HL-60/S4 (cell line): ENCODE data around the gene CRYGS.
"Not testable (repeated sequence)": the region's sequence is repeated elsewhere in the genome, so short reads cannot be mapped to it uniquely, and the experiment has no call there.

Source experiments
- in situ Hi-C: fragments of 300-500 bp; cut with MboI; formaldehyde crosslinking; loops from 2 replicates; pipeline ENCODE4 v1.14.3; 2022; ENCODE audit warnings: low sequenced_read_pairs

CRYGS gene

DNA sequence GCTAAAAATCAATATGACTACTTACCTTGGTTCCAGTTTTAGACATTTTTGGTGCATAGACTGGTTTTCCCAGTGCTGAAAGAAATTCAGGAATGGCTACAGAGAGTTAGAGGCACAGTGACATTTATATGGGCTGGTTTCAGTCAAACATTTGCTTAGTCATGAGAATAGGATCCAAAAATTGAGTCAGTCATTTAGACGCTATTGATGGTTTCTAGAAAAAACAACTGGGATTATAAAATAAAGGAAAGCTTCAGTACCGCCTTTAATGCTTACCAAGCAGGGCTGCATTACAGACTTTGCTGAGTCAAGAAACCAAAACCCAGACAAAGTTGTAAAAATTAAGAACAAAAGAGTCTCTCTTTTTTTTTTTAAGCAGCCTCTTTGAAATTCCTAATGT is at the start of gene CRYGS:
Gene CRYGS, minus strand, starts transcription at position 100 of the 400 bp plus-strand sequence. Its CDS starts 54 bp downstream, at position 46.
- in situ Hi-C loops = no loop called here

DNA sequence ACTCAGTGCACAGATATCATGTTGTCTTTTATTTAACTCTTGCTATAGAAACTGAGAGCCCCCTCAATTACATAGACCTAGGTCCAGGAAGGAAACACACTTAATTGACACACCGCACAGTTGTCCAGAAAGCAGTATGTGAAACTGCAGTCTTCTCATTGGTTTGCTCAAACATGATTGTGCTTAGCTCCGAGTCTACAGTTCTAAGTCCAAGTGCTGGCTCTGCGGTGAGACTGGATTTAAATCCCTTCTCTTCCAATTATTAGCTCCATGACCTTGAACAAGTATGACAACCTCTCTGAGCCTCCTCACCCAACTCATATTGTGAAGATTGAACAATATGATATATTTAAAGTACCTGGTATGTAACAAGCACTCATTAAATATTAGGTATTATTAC is 49.7 kb upstream of the CRYGS start:
- in situ Hi-C loops = no loop called here

DNA sequence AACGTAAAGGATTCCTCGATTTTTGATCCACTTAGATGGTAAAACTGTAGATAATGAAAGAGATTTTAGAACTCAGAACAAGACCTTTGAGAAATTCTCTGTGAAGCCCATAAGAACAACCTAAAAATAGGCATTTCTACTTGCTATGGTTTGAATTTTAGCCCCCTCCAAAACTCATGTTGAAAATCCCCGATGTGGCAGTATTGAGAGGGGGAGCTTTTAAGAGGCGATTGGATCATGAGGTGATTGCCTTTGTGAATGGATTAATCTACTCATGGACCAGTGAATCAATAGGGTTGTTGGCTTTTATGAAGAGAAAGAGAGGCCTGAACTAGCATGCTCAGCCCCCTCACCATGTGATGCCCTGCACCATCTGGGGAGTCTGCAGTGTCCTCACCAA is 48.5 kb upstream of the CRYGS start:
- in situ Hi-C loops = no loop called here

DNA sequence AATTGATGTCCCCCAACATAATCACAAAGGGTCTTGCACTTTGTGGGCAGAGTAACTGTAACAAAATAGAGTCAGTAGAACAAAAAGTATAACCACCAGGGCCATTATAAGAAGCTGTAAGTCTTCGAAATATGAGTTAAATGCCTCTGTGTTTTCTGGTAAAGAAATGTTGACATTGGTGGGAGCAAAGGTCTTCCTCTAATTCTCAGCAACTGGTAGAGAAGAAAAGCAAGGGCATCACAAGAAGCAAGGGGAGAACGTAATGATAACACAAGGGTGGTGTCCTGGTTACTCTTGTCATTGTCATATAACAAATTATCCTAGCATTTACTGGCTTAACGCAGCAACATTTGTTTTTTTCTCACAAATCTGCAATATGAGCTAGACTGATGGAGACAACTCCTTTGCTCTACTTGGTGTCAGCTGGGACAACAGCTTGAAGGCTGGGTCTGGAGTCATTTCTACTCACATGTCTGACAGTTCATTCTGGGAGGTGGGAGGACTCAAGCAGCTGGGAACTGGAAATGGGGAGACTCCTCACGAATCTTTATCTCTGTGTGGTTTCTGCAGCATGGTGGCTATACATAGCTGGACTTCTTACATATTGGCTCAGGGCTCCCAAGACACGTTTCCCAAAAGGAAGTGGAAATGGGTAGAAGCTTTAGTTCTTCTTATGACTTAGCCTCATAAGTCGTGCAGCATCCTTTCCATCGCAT is 46.6 kb upstream of the CRYGS start:
- in situ Hi-C loops = no loop called here

DNA sequence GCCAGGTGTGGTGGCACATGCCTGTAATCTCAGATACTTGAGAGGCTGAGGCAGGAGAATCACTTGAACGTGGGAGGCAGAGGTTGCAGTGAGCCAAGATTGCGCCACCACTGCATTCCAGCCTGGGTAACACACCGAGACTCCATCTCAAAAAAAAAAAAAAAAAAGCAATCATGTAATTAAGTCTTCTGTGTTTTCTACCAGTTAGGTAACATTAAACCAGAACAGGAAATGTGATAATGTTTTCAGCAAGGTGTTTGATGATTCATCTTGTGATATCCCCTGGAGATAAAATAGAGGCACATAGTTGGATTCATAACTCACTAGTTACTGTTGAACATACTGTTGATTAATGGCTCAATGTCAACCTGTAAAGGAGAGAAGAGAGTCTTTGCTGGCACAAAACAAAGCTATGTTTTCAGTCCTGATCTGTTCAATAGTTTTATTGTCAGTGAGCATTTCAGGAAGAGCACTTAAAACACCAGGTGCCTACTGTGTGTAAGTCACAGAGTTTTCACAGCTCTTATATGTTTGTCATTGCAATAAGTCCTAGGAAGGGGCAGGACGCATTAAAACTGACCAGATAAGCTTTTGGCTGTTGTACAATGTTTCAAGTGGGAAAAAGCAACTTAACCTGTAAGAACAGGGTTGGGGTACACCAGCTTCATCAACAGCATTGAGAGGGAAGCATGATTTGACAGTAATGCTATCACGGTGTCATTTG is 45.8 kb upstream of the CRYGS start:
- in situ Hi-C loops = no loop called here

DNA sequence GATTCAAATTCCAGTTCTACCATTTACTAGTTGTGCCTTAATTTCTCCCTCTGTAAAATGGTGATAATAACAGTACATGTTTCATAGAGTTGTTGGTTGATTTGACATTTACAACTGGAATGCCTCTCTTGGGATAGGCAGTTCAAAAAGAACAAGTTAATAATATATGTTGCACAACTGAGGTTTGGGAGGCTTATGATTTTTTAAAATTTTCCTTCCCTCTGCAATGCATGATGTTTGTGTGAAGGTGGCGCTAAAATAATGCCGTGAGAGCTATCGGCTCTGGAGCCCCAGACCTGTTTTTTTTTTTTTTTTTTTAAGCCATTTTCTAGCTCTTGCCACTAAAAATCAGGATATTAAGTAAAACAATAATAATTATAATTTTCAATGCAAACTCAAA is 44.9 kb upstream of the CRYGS start:
- in situ Hi-C loops = no loop called here

DNA sequence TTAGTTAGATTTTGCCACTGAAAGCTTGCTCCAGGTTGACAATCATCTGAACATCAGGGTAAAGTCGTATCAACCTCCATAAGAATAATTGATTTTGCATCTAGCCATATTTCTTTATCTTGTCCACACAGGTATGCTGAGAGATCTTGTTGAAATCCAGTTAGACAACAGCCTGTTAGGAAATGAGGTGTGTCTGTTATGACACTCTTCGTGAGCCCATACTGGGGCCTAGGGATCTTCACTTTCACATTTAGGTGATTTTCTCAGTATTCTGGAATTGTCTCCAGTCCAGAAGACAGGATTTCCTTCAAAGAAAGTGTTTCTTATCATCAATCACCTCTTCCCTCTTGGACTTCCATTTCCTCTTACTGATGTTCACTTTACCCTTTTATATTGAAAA is 44.5 kb upstream of the CRYGS start:
- in situ Hi-C loops = no loop called here

DNA sequence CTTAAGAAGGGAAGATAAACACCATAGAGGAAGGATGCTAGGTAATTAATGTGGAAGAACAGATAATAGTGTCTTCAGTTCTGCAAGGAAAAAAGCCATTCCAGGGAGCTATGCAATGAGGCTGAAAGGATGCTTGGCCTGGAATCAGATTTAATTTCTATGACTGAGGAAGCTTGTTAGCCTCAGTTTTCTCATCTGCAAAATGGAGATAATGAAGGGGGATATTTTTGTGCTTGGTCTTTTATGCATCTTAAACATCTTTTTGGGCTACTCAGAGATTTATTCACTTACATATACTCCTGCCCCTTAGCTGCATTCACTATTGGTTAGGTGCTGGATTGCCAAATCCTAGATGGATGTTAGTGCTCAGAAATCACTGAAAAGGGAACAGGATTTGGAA is 43.0 kb upstream of the CRYGS start:
- in situ Hi-C loops = no loop called here

DNA sequence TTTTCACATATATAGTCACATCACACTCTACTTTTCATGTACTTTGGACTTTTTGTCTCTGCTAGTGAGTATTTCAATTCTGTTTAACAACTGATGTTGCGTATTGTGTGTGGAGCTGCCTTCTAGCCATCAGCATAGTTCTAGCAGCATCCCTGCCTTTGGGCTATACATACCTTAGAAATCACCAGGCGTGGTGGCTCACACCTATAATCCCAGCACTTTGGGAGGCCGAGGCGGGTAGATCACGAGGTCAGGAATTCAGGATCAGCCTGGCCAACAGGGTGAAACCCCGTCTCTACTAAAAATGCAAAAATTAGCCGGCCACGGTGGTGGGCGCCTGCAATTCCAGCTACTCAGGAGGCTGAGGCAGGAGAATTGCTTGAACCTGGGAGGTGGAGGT is 42.1 kb upstream of the CRYGS start:
- in situ Hi-C loops = not testable (repeated sequence)

DNA sequence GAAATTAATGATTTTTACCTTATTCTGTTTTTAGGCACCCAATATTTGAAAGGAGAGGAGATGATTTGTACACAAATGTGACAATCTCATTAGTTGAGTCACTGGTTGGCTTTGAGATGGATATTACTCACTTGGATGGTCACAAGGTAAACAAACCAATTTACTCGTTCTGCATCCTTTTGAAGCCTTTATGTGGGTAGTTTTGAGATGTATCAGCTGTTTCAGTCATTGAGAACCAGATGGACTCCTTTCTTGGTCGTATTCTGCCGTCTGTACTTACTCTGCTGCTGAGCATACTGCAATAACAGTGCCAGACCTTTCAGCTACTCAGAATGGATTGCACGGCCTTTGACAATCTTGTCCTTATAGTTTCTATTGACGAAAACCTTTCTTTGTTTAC is 39.7 kb upstream of the CRYGS start:
- in situ Hi-C loops = no loop called here

DNA sequence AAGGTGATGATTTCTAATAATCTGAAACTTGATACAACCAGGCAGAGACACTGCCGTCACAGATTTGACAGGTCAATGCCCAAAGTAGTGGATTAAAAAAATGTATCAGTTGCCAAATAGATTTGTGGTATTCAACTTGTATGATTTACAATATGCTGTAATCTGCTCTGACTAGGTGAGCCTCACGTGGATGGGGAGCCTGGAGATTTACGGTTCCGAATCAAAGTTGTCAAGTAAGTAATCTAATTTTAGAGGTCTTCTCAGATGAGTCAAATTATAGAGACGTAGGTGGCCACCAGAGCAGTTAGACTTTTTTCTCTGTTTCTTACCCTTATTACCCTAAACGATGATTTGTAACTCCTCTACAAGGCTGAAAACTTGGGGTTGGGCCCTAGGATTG is 38.4 kb upstream of the CRYGS start:
- in situ Hi-C loops = no loop called here

DNA sequence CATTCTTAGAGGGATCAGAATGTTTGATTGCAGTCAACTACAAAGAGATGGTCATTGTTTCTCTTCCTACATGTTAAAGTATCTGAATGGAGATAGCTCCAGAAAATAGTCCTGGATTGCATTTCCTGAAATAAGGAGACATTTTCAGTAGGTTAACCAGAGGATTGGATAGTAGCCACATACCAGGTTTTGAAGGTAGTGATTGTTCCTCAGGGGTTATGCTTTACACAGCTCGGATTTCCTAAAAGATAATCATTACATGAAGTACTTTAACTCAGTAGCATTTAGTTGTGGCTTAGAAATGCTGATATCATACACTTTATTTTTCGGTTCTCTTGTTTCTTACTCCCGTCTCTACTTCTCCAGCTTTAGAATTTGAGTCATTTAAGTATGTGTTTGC is 36.6 kb upstream of the CRYGS start:
- in situ Hi-C loops = no loop called here

DNA sequence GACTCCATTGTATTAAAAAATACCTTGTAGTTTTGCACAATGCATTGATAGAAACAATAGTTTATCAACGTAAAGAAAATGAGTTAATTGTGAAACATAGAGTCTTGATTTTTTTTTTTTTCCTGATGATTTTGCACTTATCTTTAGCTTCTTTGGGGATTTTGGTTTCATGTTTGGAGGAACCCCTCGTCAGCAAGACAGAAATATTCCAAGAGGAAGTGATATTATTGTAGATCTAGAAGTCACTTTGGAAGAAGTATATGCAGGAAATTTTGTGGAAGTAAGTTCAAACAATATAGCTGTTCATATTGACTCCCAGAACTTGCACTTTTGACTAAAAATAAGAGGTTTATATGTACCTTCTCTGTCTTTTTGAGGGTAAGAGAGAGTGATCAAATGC is 33.3 kb upstream of the CRYGS start:
- in situ Hi-C loops = no loop called here

DNA sequence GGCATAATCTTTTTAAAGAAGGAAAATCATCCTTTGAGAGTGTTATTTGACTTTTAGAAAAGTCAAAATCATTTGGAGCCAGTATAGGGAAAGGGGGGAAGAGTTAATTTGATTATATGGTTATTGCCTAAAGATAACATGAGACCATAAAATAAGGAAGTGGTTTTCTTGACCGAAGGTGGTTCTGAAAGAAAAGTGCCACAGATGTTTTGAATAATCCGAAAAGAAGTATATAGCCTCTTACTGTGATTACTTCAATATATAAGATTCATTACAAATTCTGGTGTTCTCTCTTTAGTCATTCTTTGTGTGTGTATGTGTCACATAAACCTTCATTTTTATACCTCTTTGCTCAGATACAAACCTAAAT is 27.4 kb upstream of the CRYGS start:
- in situ Hi-C loops = no loop called here

DNA sequence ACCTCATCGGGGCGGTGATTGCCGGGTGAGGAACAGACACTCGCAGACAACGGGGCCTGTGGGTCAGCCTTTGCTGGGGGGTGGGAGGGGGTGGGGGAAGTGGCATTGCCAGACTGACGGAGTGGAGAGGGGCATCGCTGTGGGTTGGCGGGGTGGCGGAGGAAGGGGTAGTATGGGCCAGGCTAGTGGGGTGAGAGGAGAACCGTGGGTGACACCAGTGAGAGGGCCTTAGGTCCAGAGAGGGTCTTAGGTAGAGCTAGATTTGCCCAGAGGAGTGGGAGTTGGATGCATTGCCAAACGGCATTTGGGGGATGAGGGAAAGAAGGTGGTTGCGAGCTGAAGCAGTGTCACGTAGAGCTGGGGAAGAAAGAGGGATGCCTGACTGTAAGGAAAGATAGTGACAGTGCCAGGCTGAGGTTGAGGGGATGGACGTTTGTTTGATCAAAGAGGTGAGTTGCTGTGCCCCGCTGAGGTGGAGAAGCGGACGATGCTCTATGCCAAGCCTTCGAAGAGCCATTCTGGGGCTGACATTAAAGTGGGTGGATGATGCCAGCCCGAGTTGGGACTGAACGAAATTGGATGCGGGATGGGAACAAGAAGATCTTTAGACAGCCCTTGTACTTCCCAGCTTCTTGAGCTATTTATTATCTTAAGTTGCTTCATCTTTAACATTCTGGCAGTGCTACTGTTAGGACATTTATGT is 26.9 kb upstream of the CRYGS start:
- in situ Hi-C loops = no loop called here

DNA sequence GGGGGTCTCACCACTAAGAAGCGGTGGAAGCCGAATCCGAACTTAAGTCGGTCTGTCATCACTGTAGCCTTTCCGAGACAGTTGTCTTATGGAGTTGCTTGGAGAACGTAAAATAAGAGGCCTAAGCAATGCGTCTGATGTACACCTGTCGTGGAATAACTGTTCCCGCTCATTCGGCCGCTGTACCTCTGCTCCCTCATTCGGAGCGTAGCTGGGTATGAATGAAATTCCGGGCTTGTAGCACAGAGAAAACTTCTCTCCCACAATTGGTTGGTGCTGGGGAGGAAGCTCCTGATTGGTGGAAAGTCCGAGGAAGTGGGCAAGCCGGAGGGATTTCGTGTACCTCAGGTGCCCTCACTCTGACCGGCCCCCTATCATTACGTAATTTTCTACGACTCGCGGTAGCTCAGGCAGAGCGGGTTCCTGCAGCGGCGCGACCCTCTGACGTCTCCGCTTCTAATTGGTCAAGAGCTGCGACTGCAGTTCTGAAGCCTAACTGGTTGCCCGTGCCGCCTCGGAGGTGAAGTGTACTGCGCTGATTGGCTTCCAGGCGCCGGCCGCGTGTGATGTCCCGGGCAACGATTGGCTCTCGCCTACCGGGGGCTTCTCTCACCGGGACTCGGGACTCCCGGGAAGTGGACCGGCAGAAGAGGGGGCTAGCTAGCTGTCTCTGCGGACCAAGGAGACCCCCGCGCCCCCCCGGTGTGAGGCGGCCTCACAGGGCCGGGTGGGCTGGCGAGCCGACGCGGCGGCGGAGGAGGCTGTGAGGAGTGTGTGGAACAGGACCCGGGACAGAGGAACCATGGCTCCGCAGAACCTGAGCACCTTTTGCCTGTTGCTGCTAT is 26.1 kb upstream of the CRYGS start, which contains the start of gene DNAJB11:
Gene DNAJB11, plus strand, starts transcription at position 625 of the 845 bp plus-strand sequence. Its CDS starts 178 bp downstream, at position 803.
- in situ Hi-C loops = no loop called here

DNA sequence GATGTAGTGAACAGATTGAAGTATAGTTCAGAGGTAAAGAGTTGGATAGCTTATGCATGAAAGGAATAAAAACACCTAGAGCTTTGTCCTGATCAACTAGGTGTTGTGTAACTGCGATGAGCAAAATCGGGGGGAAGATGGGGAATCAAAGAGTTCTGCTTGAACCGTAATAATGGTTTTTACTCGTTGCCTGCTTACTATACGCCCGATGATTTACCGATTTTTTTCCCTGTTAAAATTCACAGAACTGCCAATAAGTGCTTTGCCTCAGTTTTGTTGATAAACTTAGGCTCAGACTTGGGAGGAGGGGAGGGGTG is 25.6 kb upstream of the CRYGS start:
- in situ Hi-C loops = no loop called here

DNA sequence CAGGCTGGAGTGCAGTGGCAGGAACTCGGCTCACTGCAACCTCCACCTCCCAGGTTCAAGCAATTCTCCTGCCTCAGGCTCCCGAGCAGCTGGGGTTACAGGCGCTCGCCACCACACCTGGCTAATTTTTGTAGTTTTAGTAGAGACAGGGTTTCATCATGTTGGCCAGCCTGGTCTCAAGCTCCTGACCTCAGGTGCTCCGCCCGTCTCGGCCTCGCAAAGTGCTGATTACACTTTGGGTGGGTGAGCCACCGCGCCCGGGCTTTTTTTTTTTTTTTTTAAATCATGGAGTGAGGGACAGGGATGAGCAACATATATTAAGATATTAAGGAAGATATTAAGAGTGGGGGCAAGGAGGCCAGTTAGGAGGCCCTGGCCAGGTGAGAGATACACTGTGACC is 25.2 kb upstream of the CRYGS start:
- in situ Hi-C loops = not testable (repeated sequence)

DNA sequence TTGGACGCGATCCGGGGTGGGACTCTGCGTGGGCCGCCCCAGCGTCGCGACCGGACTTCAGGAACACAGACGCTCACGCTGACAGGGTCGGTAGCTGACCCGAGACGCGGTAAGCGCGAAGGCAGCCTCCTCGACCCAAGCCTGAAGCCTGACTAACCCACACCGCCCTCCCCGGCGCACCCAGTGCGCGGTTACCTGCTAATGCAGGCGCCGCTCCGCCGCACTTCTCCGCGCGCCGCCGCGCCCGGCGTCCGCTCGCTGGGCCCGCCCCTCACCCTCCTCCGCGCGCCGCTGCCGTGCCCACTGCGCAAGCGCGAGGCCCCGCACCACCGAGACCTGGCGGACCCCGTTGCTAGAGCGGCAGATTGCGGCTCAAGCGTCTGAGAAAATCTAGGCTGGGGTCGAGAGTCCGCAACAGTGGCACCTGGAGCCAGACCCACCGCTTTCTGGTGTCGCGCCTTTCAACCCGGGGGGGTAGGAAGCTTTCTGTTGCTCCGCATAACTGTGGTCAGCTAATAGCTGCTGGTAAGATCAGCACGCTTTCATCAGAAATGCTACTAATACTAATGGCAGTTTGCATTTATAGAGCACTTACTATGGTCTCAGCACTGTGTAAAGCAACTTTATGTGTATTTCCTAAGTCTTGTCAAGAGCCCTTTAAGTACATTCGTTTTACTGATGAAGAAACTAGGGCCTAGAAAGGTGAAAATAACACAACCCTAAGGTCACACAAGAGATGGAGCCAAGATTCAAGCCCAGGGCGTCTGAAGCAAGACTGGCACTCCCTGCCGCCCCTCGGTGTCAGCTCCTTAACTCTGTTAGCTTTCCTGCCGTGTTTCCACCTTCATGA is 23.1 kb upstream of the CRYGS start, which contains the start of gene TBCCD1:
Gene TBCCD1, minus strand, starts transcription at position 268 of the 850 bp plus-strand sequence. CDS start 3,010 bp downstream, outside the sequence.
- in situ Hi-C loops = no loop called here

DNA sequence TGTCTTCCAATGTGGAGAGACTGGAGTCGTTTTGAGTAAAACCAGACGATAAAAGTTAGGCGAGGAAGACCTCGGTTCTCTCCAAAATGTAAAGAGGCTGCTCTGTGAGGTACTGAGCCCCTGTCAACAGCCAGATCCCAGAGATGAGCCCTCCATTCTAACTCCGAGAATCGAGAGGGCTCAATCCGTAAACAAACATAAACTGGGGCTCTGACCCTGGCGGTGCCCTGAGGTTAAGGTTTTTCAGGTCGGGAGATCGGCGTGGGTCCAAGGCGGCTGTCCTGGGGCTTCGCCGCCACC is 22.5 kb upstream of the CRYGS start:
- in situ Hi-C loops = no loop called here
